Chondrocyte (in vitro differentiated cells): ENCODE measurements around the gene YES1. TPM values are rescaled to one million over a fixed set of nuclear protein-coding genes. Genes with fewer than 3 reads are reported as not detected.

Source experiments
- DNase-seq: peaks from one replicate; pipeline ENCODE4 v3.0.0; 2021; ENCODE audit warnings: mixed read lengths, low spot score
- H3K27ac Mint-ChIP-seq: one replicate; pipeline ENCODE4 v1.8.0; 2021; ENCODE audit warnings: mild to moderate bottlenecking, moderate library complexity, mixed read lengths; ENCODE audit not compliant: unreplicated experiment
- H3K27me3 Mint-ChIP-seq: 2 replicates; pipeline ENCODE4 v1.8.0; 2021; ENCODE audit warnings: low read depth, mixed read lengths
- H3K36me3 Mint-ChIP-seq: 2 replicates; pipeline ENCODE4 v1.8.0; 2021; ENCODE audit warnings: low read depth, mixed read lengths
- H3K4me1 Mint-ChIP-seq: 2 replicates; pipeline ENCODE4 v1.8.0; 2021; ENCODE audit warnings: low read depth, mild to moderate bottlenecking, mixed read lengths
- H3K4me3 Mint-ChIP-seq: one replicate; pipeline ENCODE4 v1.8.0; 2021; ENCODE audit warnings: mild to moderate bottlenecking, moderate library complexity, mixed read lengths; ENCODE audit not compliant: unreplicated experiment
- H3K9me3 Mint-ChIP-seq: 2 replicates; pipeline ENCODE4 v1.8.0; 2021; ENCODE audit warnings: low read depth, mixed read lengths
- total RNA-seq: library from RNA; stranded (reverse); gene quantifications from 3 replicates; pipeline ENCODE4 v1.2.1, GENCODE V29; 2021
- TF ChIP-seq, protein P1 (sequence below): fragments of 200-600 bp; sonication (generic); IDR thresholded peaks from 2 replicates; pipeline ENCODE4 v1.5.0; 2021; ENCODE audit warnings: antibody characterized with exemption, mild to moderate bottlenecking, moderate library complexity

YES1 gene
- total RNA-seq, 1 donor from 2014 or later = 38.0 TPM

DNA sequence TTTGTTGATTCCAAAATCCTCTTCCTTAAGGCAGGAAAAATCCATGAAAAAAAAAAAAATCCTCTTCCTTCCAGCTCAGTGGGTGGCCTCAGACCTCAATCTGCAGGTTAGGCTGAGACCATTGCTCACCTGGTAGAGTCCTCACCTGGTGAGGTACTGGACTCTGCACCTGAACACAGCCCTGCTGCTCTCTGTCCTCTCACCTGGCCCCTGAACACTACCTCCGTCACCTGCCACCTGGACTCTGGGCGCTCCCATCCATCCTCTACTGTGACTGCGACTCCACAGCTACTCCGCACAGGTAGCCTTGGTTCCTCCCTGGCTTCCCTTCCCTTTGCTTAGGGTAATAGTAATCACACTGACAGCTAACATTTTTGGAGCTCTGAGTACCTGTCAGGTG lies 132.5 kb downstream of the YES1 start:
- no peaks in the 10 kb centered on the region for H3K27me3 Mint-ChIP-seq
- TF ChIP-seq, protein P1, sequence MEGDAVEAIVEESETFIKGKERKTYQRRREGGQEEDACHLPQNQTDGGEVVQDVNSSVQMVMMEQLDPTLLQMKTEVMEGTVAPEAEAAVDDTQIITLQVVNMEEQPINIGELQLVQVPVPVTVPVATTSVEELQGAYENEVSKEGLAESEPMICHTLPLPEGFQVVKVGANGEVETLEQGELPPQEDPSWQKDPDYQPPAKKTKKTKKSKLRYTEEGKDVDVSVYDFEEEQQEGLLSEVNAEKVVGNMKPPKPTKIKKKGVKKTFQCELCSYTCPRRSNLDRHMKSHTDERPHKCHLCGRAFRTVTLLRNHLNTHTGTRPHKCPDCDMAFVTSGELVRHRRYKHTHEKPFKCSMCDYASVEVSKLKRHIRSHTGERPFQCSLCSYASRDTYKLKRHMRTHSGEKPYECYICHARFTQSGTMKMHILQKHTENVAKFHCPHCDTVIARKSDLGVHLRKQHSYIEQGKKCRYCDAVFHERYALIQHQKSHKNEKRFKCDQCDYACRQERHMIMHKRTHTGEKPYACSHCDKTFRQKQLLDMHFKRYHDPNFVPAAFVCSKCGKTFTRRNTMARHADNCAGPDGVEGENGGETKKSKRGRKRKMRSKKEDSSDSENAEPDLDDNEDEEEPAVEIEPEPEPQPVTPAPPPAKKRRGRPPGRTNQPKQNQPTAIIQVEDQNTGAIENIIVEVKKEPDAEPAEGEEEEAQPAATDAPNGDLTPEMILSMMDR = no peak
- no peak overlapping the region for H3K27ac Mint-ChIP-seq
- no peaks in the 10 kb centered on the region for H3K4me1 Mint-ChIP-seq
- no peak for DNase-seq
- no peaks in the 10 kb centered on the region for H3K9me3 Mint-ChIP-seq
- H3K36me3 Mint-ChIP-seq = peaks cover 9% of the 10 kb centered on the region
- H3K4me3 Mint-ChIP-seq = no peak overlapping the region

DNA sequence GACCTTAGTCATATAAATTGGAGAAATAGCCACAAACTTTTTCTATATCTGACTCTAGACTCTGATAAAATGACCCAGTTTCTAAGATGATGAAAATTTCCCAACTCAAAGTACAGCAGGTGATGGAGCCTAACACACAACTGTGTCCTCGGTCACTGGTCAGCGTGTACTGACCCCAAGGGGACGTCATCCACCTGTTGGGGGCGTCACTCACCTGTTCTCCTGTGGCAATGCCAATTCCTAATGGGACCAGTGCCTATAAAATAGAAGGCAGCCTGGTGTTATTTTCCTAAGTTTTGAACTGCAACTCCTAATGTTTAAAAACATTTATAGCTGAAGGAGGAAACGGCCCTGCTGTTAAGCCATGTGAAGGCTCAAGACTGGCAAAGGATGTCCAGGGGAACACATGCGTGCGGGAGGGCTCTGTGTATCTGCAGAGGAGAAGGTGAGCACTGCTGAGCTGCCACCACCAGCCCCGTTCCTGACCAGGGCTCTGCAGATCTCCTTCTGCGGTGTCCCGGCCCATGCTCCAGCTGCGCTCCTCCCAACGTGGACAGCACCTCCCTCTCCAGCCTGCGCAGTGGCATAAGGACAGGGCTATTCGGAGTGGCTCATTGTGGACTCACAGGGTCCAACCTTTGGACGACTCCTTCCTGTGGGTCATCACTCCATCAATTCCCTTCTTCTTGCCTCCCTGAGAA lies 133.4 kb downstream of the YES1 start:
- no peak overlapping the region for H3K27ac Mint-ChIP-seq

DNA sequence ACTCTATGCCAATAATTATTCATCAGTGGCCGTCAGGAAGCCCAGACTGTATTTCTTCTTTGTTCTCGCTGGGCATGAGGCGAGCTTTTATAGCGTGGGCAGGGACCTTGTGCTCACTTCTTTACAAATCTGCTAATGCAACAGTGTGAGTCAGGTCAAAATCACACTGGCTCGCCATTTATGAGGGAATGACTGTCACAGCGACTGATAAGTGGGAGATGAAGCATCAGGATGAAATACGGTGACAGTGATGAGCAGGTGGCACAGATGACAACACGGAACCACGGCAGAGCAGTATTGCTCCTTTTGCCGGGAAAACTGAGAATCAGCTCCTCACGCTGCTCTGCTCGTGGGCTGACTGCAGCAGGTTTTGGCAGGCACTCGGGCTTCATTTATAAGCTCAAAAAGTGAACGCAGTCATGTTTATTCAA lies 134.1 kb downstream of the YES1 start:
- Mint-ChIP-seq H3K36me3 (peaks cover 9% of the 10 kb centered on the region), H3K4me1 (no peaks in the 10 kb centered on the region), H3K9me3 (no peaks in the 10 kb centered on the region), H3K27me3 (no peaks in the 10 kb centered on the region), H3K27ac (no peak overlapping the region), H3K4me3 (no peak overlapping the region)
- TF ChIP-seq, protein P1 = no peak
- no peak for DNase-seq

More for the DNA sequence above, 133.4 kb downstream of the YES1 start:
- no peak for DNase-seq
- no peaks in the 10 kb centered on the region for H3K4me1 Mint-ChIP-seq
- H3K4me3 Mint-ChIP-seq = no peak overlapping the region
- no peaks in the 10 kb centered on the region for H3K9me3 Mint-ChIP-seq
- TF ChIP-seq, protein P1 = no peak
- H3K27me3 Mint-ChIP-seq = no peaks in the 10 kb centered on the region
- peaks cover 9% of the 10 kb centered on the region for H3K36me3 Mint-ChIP-seq

DNA sequence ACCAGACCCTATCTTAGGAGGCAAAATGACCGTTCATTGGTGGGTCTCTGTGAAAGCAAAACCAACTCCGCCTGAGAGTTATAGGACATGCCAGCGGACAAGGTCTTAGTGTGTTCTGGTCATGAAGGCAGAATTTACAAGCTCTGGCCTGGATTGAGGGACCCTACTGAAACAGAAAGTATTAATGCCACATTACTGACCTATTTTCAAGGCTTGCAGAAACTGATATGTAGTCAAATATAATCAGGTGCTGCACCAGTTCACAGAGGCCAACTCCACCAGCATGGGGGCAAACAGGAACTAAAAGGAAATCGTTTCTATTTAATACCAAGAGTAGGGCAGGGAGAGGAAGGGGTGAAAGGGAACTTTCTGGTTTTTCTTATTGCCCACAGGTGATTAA lies 134.9 kb downstream of the YES1 start:
- H3K4me1 Mint-ChIP-seq = no peaks in the 10 kb centered on the region
- no peak overlapping the region for H3K27ac Mint-ChIP-seq
- H3K9me3 Mint-ChIP-seq = no peaks in the 10 kb centered on the region
- TF ChIP-seq, protein P1 = no peak
- DNase-seq = no peak
- no peaks in the 10 kb centered on the region for H3K27me3 Mint-ChIP-seq
- peaks cover 11% of the 10 kb centered on the region for H3K36me3 Mint-ChIP-seq
- no peak overlapping the region for H3K4me3 Mint-ChIP-seq

DNA sequence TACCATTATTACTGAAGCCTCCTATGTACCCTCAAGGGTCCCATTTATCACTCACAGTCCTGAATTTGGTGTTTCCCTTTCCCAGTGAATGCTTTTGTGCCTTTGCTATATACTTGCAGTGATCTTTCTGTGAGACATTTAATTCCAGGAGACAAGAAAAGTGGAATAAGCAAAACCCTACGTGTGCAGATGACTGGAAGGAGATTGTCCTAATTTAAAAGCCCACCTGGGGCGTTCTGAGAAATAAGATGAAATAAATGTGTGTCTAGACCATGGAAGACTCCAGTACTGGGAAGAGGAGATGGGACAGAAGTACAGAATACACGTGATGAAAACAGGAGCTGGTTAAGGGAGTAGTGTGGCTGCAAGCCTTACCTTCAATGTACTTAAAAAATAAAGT lies 135.3 kb downstream of the YES1 start:
- no peak overlapping the region for H3K4me3 Mint-ChIP-seq
- TF ChIP-seq, protein P1 = no peak
- H3K27me3 Mint-ChIP-seq = no peaks in the 10 kb centered on the region
- DNase-seq = no peak
- H3K9me3 Mint-ChIP-seq = no peaks in the 10 kb centered on the region
- H3K36me3 Mint-ChIP-seq = peaks cover 9% of the 10 kb centered on the region
- H3K27ac Mint-ChIP-seq = no peak overlapping the region
- no peaks in the 10 kb centered on the region for H3K4me1 Mint-ChIP-seq
